ENCODE data around the gene WDR7. TPM values are rescaled to one million over a fixed set of nuclear protein-coding genes. Genes with fewer than 3 reads are reported as not detected.

Gene WDR7
- total RNA-seq, 2 donors from 2014 or later, result 19.7 to 29.0 TPM

DNA sequence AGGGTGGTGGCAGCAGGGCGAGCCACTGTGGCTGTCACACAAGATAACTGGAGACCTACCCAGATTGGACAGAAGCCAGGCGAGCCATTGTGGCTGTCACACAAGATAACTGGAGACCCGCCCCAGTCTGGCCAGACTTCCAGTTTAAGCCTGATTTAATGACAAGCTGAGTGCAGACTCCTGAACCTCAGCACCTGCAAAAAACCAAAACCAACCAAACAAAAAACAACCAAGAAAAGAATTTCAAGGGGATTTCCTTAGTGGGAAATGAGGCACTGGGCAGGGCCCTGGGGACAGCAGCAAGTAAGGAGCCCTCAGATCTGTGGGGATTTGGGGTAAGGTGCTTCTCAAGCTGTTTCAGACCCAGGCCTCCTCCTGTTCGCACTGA lies 400.5 kb downstream of the WDR7 start:
- no peak overlapping the region for H3K27ac ChIP-seq
- H3K9me3 ChIP-seq, result no peaks in the 10 kb centered on the region
- TF ChIP-seq POLR2A (IDR thresholded peaks at IDR 0.05) (no peak), POLR2AphosphoS5 (IDR thresholded peaks at IDR 0.05) (no peak)
- TF ChIP-seq, protein P1, sequence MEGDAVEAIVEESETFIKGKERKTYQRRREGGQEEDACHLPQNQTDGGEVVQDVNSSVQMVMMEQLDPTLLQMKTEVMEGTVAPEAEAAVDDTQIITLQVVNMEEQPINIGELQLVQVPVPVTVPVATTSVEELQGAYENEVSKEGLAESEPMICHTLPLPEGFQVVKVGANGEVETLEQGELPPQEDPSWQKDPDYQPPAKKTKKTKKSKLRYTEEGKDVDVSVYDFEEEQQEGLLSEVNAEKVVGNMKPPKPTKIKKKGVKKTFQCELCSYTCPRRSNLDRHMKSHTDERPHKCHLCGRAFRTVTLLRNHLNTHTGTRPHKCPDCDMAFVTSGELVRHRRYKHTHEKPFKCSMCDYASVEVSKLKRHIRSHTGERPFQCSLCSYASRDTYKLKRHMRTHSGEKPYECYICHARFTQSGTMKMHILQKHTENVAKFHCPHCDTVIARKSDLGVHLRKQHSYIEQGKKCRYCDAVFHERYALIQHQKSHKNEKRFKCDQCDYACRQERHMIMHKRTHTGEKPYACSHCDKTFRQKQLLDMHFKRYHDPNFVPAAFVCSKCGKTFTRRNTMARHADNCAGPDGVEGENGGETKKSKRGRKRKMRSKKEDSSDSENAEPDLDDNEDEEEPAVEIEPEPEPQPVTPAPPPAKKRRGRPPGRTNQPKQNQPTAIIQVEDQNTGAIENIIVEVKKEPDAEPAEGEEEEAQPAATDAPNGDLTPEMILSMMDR (IDR thresholded peaks at IDR 0.05), result no peak
- H3K4me1 ChIP-seq (replicated peaks), result no peaks in the 10 kb centered on the region
- 59% methylated on average over 4 of the region's 4 CpGs for WGBS
- DNase-seq (ENCODE audit: low spot score), result no peak
- no peaks in the 10 kb centered on the region for H3K27me3 ChIP-seq (replicated peaks; ENCODE audit: insufficient read depth)
- H3K36me3 ChIP-seq, result no peaks in the 10 kb centered on the region
- intact Hi-C loops (cut with DNase I), result no loop called here
- no peak overlapping the region for H3K4me3 ChIP-seq

DNA sequence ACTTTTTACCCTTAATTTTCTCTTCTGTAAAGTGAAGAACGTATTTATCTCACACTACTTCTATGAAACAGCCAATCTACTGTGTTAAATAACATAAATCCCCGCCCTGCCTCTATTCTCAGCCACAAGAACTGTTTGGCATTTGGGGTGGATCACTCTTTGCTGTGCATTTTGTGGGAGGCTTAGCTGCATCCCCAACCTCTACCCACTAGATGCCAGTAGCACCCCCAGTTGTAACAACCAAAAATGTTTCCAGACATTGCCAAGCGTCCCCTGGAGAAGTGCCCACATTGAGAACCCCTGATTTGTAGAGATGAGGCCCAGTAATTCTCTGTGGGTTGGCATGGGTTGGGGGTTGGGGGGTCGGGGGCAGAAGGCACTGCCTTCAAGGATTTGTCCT lies 401.0 kb downstream of the WDR7 start:
- Histone ChIP-seq H3K27ac (no peak overlapping the region), H3K36me3 (no peaks in the 10 kb centered on the region), H3K27me3 (replicated peaks; ENCODE audit: insufficient read depth) (no peaks in the 10 kb centered on the region), H3K4me1 (replicated peaks) (no peaks in the 10 kb centered on the region), H3K4me3 (no peak overlapping the region), H3K9me3 (no peaks in the 10 kb centered on the region)
- no peak for TF ChIP-seq POLR2AphosphoS5 (IDR thresholded peaks at IDR 0.05)
- TF ChIP-seq, protein P1 (IDR thresholded peaks at IDR 0.05), result no peak
- TF ChIP-seq POLR2A (IDR thresholded peaks at IDR 0.05), result no peak
- no peak for DNase-seq (ENCODE audit: low spot score)
- intact Hi-C loops (cut with DNase I), result no loop called here
- 76% methylated on average over 4 of the region's 4 CpGs for WGBS

DNA sequence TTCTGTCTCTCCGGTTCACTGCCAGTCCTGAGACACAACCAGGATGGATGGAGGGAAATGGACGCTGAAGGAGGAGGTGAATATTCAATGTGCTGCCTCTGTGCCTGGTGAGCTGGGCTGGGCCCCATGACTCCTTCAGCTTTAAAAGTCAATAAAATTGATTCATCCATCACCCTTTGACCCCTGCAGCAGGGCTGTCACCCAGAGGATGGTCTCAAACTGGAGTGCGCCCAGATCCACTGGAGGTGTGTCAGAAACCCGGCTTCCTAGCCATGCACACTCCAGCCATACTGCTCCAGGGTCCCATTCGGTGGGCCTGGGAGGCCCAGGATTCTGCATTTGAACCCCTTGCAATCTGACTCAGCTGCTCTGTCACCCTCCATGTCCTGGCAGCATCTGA lies 401.6 kb downstream of the WDR7 start:
- H3K36me3 ChIP-seq, result no peaks in the 10 kb centered on the region
- no peak for DNase-seq (ENCODE audit: low spot score)
- no peak overlapping the region for H3K4me3 ChIP-seq
- 93% methylated on average over 5 of the region's 5 CpGs for WGBS
- H3K27me3 ChIP-seq (replicated peaks; ENCODE audit: insufficient read depth), result no peaks in the 10 kb centered on the region
- H3K9me3 ChIP-seq, result no peaks in the 10 kb centered on the region
- intact Hi-C loops (cut with DNase I), result no loop called here
- H3K4me1 ChIP-seq (replicated peaks), result no peaks in the 10 kb centered on the region
- TF ChIP-seq, protein P1 (IDR thresholded peaks at IDR 0.05), result no peak
- TF ChIP-seq POLR2A (IDR thresholded peaks at IDR 0.05) (no peak), POLR2AphosphoS5 (IDR thresholded peaks at IDR 0.05) (no peak)
- no peak overlapping the region for H3K27ac ChIP-seq

DNA sequence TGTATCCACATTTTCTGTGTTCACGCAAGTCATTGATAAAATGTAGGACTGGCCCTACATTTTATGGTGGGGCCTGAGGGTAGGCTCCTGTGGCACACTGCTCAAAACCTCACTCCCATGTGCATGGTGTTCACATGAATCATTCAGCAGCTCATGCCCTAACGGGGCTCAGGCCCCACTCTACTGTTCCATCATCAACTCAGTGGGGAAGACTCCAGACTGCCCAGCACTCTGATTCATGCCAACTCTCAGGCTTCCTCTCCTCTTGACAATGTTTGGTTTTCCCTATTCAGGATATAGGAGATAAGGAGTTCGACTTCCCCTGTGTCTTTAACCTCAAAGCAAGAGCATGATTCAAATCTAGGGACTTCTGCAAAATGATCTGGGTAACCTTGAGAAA lies 403.7 kb downstream of the WDR7 start:
- no peak for DNase-seq (ENCODE audit: low spot score)

DNA sequence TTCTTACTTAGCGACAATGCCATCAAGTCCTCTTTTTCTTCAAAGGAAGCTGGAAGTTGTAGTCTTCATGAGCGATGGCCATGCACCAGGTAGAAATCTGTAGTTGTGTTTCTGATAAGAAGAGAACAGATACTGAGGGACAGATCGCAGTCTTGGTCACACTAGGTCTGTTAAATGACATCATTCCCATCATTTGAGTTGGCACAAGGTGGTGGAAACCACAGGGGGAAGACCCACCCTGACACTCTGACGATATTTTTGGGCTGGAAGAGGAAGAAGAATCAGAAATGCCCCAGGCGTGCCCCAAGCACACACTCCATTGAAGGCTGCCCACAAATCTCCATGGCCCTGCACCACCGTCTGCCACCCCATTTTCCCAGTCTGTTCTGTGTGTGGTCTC lies 406.7 kb downstream of the WDR7 start:
- TF ChIP-seq POLR2AphosphoS5 (IDR thresholded peaks at IDR 0.05) (no peak), POLR2A (IDR thresholded peaks at IDR 0.05) (no peak)
- TF ChIP-seq, protein P1 (IDR thresholded peaks at IDR 0.05), result no peak
- no peaks in the 10 kb centered on the region for H3K27me3 ChIP-seq (replicated peaks; ENCODE audit: insufficient read depth)
- no peaks in the 10 kb centered on the region for H3K36me3 ChIP-seq
- 84% methylated on average over 6 of the region's 6 CpGs for WGBS
- no peak overlapping the region for H3K4me3 ChIP-seq
- intact Hi-C loops (cut with DNase I), result no loop called here
- no peaks in the 10 kb centered on the region for H3K4me1 ChIP-seq (replicated peaks)
- no peak for DNase-seq (ENCODE audit: low spot score)
- no peak overlapping the region for H3K27ac ChIP-seq
- H3K9me3 ChIP-seq, result no peaks in the 10 kb centered on the region

More for the DNA sequence above, 403.7 kb downstream of the WDR7 start:
- no peaks in the 10 kb centered on the region for H3K4me1 ChIP-seq (replicated peaks)
- H3K36me3 ChIP-seq, result no peaks in the 10 kb centered on the region
- H3K27me3 ChIP-seq (replicated peaks; ENCODE audit: insufficient read depth), result no peaks in the 10 kb centered on the region
- H3K27ac ChIP-seq, result no peak overlapping the region
- no peak for TF ChIP-seq POLR2AphosphoS5 (IDR thresholded peaks at IDR 0.05)
- TF ChIP-seq POLR2A (IDR thresholded peaks at IDR 0.05), result no peak
- TF ChIP-seq, protein P1 (IDR thresholded peaks at IDR 0.05), result no peak
- no peaks in the 10 kb centered on the region for H3K9me3 ChIP-seq
- H3K4me3 ChIP-seq, result no peak overlapping the region
- intact Hi-C loops (cut with DNase I), result no loop called here
- WGBS, result 81% methylated on average over 3 of the region's 3 CpGs

All from prostate gland (tissue), 2 donors.